Measurements from ENCODE around the gene TMUB2.

TMUB2 gene

GRCh38 chr17:44202756-44203155 lies 16.0 kb downstream of the TMUB2 start:
- no peak for DNase-seq (ENCODE audit: low read depth)

GRCh38 chr17:44203731-44204440 lies 17.1 kb downstream of the TMUB2 start:
- DNase-seq (ENCODE audit: low read depth) = no peak

- no peak for DNase-seq (ENCODE audit: low read depth)
Measured at GRCh38 chr17:44204441-44204882, 17.7 kb downstream of the TMUB2 start.

GRCh38 chr17:44205962-44206824 lies 19.4 kb downstream of the TMUB2 start:
- no peak for DNase-seq (ENCODE audit: low read depth)

GRCh38 chr17:44206825-44207155 lies 20.0 kb downstream of the TMUB2 start:
- DNase-seq (ENCODE audit: low read depth) = no peak

- no peak for DNase-seq (ENCODE audit: low read depth)
Measured at GRCh38 chr17:44207319-44207718, 20.5 kb downstream of the TMUB2 start.

- no peak for DNase-seq (ENCODE audit: low read depth)
Measured at GRCh38 chr17:44207743-44208142, 21.0 kb downstream of the TMUB2 start.

- DNase-seq (ENCODE audit: low read depth) = no peak
Measured at GRCh38 chr17:44209786-44210341, 23.1 kb downstream of the TMUB2 start.

GRCh38 chr17:44210342-44211192 lies 23.8 kb downstream of the TMUB2 start:
- DNase-seq (ENCODE audit: low read depth) = no peak

- DNase-seq (ENCODE audit: low read depth) = no peak
Measured at GRCh38 chr17:44211281-44212265, 24.8 kb downstream of the TMUB2 start.

GRCh38 chr17:44212507-44213402 lies 26.0 kb downstream of the TMUB2 start:
- DNase-seq (ENCODE audit: low read depth) = no peak

GRCh38 chr17:44213403-44214229 lies 26.8 kb downstream of the TMUB2 start:
- DNase-seq (ENCODE audit: low read depth) = no peak

GRCh38 chr17:44214230-44214494 lies 27.4 kb downstream of the TMUB2 start:
- DNase-seq (ENCODE audit: low read depth) = no peak

- DNase-seq (ENCODE audit: low read depth) = no peak
Measured at GRCh38 chr17:44214896-44215295, 28.1 kb downstream of the TMUB2 start.

GRCh38 chr17:44216173-44216572 lies 29.4 kb downstream of the TMUB2 start:
- no peak for DNase-seq (ENCODE audit: low read depth)

GRCh38 chr17:44216694-44217093 lies 29.9 kb downstream of the TMUB2 start:
- no peak for DNase-seq (ENCODE audit: low read depth)

GRCh38 chr17:44217738-44218343 lies 31.1 kb downstream of the TMUB2 start:
- no peak for DNase-seq (ENCODE audit: low read depth)

- no peak for DNase-seq (ENCODE audit: low read depth)
Measured at GRCh38 chr17:44218344-44219107, 31.8 kb downstream of the TMUB2 start.
